H1 (cell line): ENCODE results near the gene EHBP1. TPM values are rescaled to one million over a fixed set of nuclear protein-coding genes. Genes with fewer than 3 reads are reported as not detected.

Experiments used
- CTCF ChIA-PET: fragments of 300-600 bp; sonication (Branson Sonifier 250); formaldehyde crosslinking; loops from one replicate; lab custom pipeline; 2021; ENCODE audit not compliant: partially characterized antibody; lab: Charles Lee
- POLR2A ChIA-PET: fragments of 300-600 bp; sonication (Branson Sonifier 250); formaldehyde crosslinking; loops from one replicate; lab custom pipeline; 2021; ENCODE audit warnings: inconsistent platforms; ENCODE audit not compliant: partially characterized antibody; lab: Charles Lee
- DNase-seq, 2 experiments: peaks; one replicate each; pipeline versions ENCODE4 v3.0.0 to v3.0.0-alpha.2; 2010 to 2022; ENCODE audit warnings: low spot score in 2 of 2, low read depth in 1 of 2, mixed read lengths in 1 of 2
- FAIRE-seq: peaks from 2 replicates; lab custom pipeline; 2011; peaks lifted over from hg19 to GRCh38; lab: Jason Lieb, UNC
- H2AFZ ChIP-seq: 2 replicates; pipeline ENCODE4 v1.8.1; 2012; ENCODE audit warnings: low read length, inconsistent platforms
- H2AK5ac ChIP-seq: 2 replicates; pipeline ENCODE4 v1.6.1; 2013; ENCODE audit warnings: low read depth, low read length
- H2BK120ac ChIP-seq: replicated peaks from 2 replicates; pipeline ENCODE3; 2013; ENCODE audit warnings: low read depth, low read length, inconsistent platforms
- H2BK12ac ChIP-seq: 2 replicates; pipeline ENCODE4 v1.6.1; 2013; ENCODE audit warnings: low read depth, low read length
- H2BK15ac ChIP-seq: 2 replicates; pipeline ENCODE4 v1.6.1; 2013; ENCODE audit warnings: low read length
- H2BK20ac ChIP-seq: 2 replicates; pipeline ENCODE4 v1.6.1; 2013; ENCODE audit warnings: low read length
- H2BK5ac ChIP-seq: 2 replicates; pipeline ENCODE4 v1.6.1; 2013; ENCODE audit warnings: low read depth, low read length
- H3K14ac ChIP-seq: 2 replicates; pipeline ENCODE4 v1.6.1; 2013; ENCODE audit warnings: inconsistent platforms; ENCODE audit not compliant: insufficient read length
- H3K18ac ChIP-seq: 2 replicates; pipeline ENCODE4 v1.6.1; 2013; ENCODE audit warnings: low read length; ENCODE audit errors: extremely low read depth
- H3K23ac ChIP-seq: 2 replicates; pipeline ENCODE4 v1.6.1; 2013; ENCODE audit warnings: inconsistent platforms; ENCODE audit not compliant: insufficient read length
- H3K23me2 ChIP-seq: 2 replicates; pipeline ENCODE4 v1.6.1; 2013; ENCODE audit warnings: low read depth, low read length
- H3K27ac ChIP-seq: 2 replicates; pipeline ENCODE4 v1.6.1; 2011; ENCODE audit warnings: low read depth, low read length, inconsistent platforms
- H3K27me3 ChIP-seq, 4 experiments: replicated peaks in 1 of 4; 1 replicate in 1 of 4; 2 replicates in 3 of 4; pipeline versions ENCODE4 v1.6.1 to v1.8.1; 2011 to 2013; ENCODE audit warnings: low read length in 3 of 4, mild to moderate bottlenecking in 3 of 4, inconsistent platforms in 2 of 4, mixed read lengths in 2 of 4, moderate library complexity in 1 of 4; ENCODE audit not compliant: control insufficient read depth in 3 of 4, insufficient read depth in 3 of 4; ENCODE audit errors: extremely low read depth in 1 of 4
- H3K36me3 ChIP-seq, 4 experiments: 2 replicates each; pipeline versions ENCODE4 v1.6.1 to v1.8.1; 2011 to 2013; ENCODE audit warnings: mild to moderate bottlenecking in 4 of 4, low read length in 3 of 4, moderate library complexity in 2 of 4, control low read depth in 1 of 4, inconsistent platforms in 1 of 4; ENCODE audit not compliant: insufficient read depth in 4 of 4, control insufficient read depth in 2 of 4
- H3K4ac ChIP-seq: replicated peaks from 2 replicates; pipeline ENCODE3; 2013; ENCODE audit warnings: low read length, low read depth, mixed read lengths, inconsistent platforms; ENCODE audit not compliant: insufficient read length
- H3K4me1 ChIP-seq, 4 experiments: replicated peaks in 1 of 4; 1 replicate in 1 of 4; 2 replicates in 3 of 4; pipeline versions ENCODE4 v1.6.1 to v1.8.1; 2011 to 2013; ENCODE audit warnings: low read length in 3 of 4, inconsistent platforms in 2 of 4, mixed read lengths in 1 of 4; ENCODE audit not compliant: insufficient read depth in 4 of 4, control insufficient read depth in 3 of 4
- H3K4me2 ChIP-seq, 2 experiments: 2 replicates each; pipeline versions ENCODE4 v1.6.1 to v1.8.1; 2011 to 2013; ENCODE audit warnings: low read depth in 2 of 2, low read length in 2 of 2, control low read depth in 1 of 2, inconsistent platforms in 1 of 2, mild to moderate bottlenecking in 1 of 2; ENCODE audit not compliant: insufficient read depth in 1 of 2
- H3K4me3 ChIP-seq, 4 experiments: fragments of 200-600, 300-600 bp in 1 of 4; sonication (generic), shearing (Covaris generic), sonication (Bioruptor Twin) in 1 of 4; 2 replicates each; pipeline versions ENCODE4 v1.5.1 to v1.8.1; 2011 to 2016; ENCODE audit warnings: low read length in 4 of 4, low read depth in 3 of 4, control low read depth in 2 of 4, inconsistent platforms in 2 of 4, mild to moderate bottlenecking in 2 of 4, mixed read lengths in 1 of 4, moderate library complexity in 1 of 4; ENCODE audit not compliant: insufficient read depth in 2 of 4; ENCODE audit errors: extremely low read depth in 1 of 4
- H3K56ac ChIP-seq: replicated peaks from 2 replicates; pipeline ENCODE3; 2013; ENCODE audit warnings: low read depth, mild to moderate bottlenecking, mixed read lengths, low read length, inconsistent platforms; ENCODE audit not compliant: insufficient read length
- H3K79me1 ChIP-seq: 2 replicates; pipeline ENCODE4 v1.6.1; 2013; ENCODE audit warnings: low read depth, low read length, control low read depth
- H3K79me2 ChIP-seq, 2 experiments: 2 replicates each; pipeline versions ENCODE4 v1.6.1 to v1.8.1; 2012 to 2013; ENCODE audit warnings: low read length in 2 of 2, mild to moderate bottlenecking in 2 of 2, inconsistent platforms in 1 of 2; ENCODE audit not compliant: insufficient read depth in 2 of 2, control insufficient read depth in 1 of 2
- H3K9ac ChIP-seq, 4 experiments: replicated peaks in 1 of 4; 1 replicate in 1 of 4; 2 replicates in 3 of 4; pipeline versions ENCODE4 v1.6.1 to v1.8.1; 2011 to 2013; ENCODE audit warnings: low read depth in 3 of 4, low read length in 3 of 4, control low read depth in 2 of 4, mild to moderate bottlenecking in 2 of 4, moderate library complexity in 2 of 4, inconsistent platforms in 1 of 4; ENCODE audit errors: extremely low read depth in 1 of 4
- H3K9me3 ChIP-seq, 2 experiments: 2 replicates each; pipeline versions ENCODE4 v1.6.1 to v1.8.1; 2012 to 2013; ENCODE audit warnings: mild to moderate bottlenecking in 2 of 2, moderate library complexity in 2 of 2, control low read depth in 1 of 2, inconsistent platforms in 1 of 2, low read depth in 1 of 2, low read length in 1 of 2, mixed read lengths in 1 of 2; ENCODE audit not compliant: insufficient read depth in 2 of 2
- H4K20me1 ChIP-seq, 2 experiments: replicated peaks in 1 of 2; 2 replicates each; pipeline versions ENCODE3 to v1.8.1; 2011 to 2013; ENCODE audit warnings: inconsistent platforms in 2 of 2, low read length in 2 of 2, mild to moderate bottlenecking in 1 of 2; ENCODE audit not compliant: insufficient read depth in 2 of 2, control insufficient read depth in 1 of 2
- H4K5ac ChIP-seq: 2 replicates; pipeline ENCODE4 v1.6.1; 2013; ENCODE audit warnings: low read length, low read depth, mixed read lengths, inconsistent platforms; ENCODE audit not compliant: insufficient read length
- H4K8ac ChIP-seq: 2 replicates; pipeline ENCODE4 v1.8.0; 2013; ENCODE audit warnings: mild to moderate bottlenecking, moderate library complexity, low read length, inconsistent platforms; ENCODE audit not compliant: insufficient read depth; ENCODE audit errors: extremely low read depth
- H4K91ac ChIP-seq: replicated peaks from 2 replicates; pipeline ENCODE3; 2013; ENCODE audit warnings: low read length, mixed read lengths, inconsistent platforms; ENCODE audit not compliant: insufficient read length
- CHD1 ChIP-seq: IDR thresholded peaks from 2 replicates; pipeline ENCODE4 v1.6.1; 2012; ENCODE audit warnings: low read depth, low read length, improper control_type of control experiment
- EGR1 ChIP-seq: IDR thresholded peaks from 2 replicates; pipeline ENCODE4 v1.6.1; 2011; ENCODE audit warnings: low read depth, low read length, borderline replicate concordance
- GTF2F1 ChIP-seq: IDR thresholded peaks from 2 replicates; pipeline ENCODE4 v1.6.1; 2012; ENCODE audit warnings: low read depth, low read length, improper control_type of control experiment, borderline replicate concordance
- PHF8 ChIP-seq: fragments of 200-600 bp; sonication (generic); conservative IDR thresholded peaks from 2 replicates; pipeline ENCODE4 v1.7.1; 2012; ENCODE audit warnings: low read depth, mild to moderate bottlenecking, inconsistent platforms, low read length, moderate library complexity
- RAD21 ChIP-seq, 2 experiments: IDR thresholded peaks in 1 of 2; conservative IDR thresholded peaks in 1 of 2; 2 replicates each; pipeline ENCODE4 v1.6.1; 2011; ENCODE audit warnings: low read depth in 2 of 2, low read length in 2 of 2, improper control_type of control experiment in 1 of 2, inconsistent platforms in 1 of 2, mild to moderate bottlenecking in 1 of 2, moderate library complexity in 1 of 2
- RFX5 ChIP-seq: IDR thresholded peaks from 2 replicates; pipeline ENCODE4 v1.6.1; 2011; ENCODE audit warnings: low read depth, low read length, improper control_type of control experiment, borderline replicate concordance
- RXRA ChIP-seq: IDR thresholded peaks from 2 replicates; pipeline ENCODE4 v1.6.1; 2011; ENCODE audit warnings: low read depth, mild to moderate bottlenecking, low read length, moderate library complexity; ENCODE audit not compliant: insufficient read depth
- SRF ChIP-seq: IDR thresholded peaks from 2 replicates; pipeline ENCODE4 v1.6.1; 2011; ENCODE audit warnings: mild to moderate bottlenecking, low read depth, low read length, moderate library complexity
- WGBS, 2 experiments: shearing (Covaris generic) in 1 of 2; methylation state at CpG; one replicate each; pipeline versions ENCODE4 v1.1.6 to v1.1.7; 2013 to 2015; ENCODE audit warnings: low lambda C conversion rate in 2 of 2, mixed read lengths in 2 of 2, inconsistent platforms in 1 of 2, low coverage in 1 of 2, missing lambda C conversion rate in 1 of 2; ENCODE audit not compliant: insufficient replicate concordance in 2 of 2, insufficient coverage in 1 of 2, insufficient read length in 1 of 2; ENCODE audit errors: extremely low coverage in 1 of 2, missing lambda C conversion rate in 1 of 2; 5-methylcytosine and 5-hydroxymethylcytosine counted together
- polyA plus RNA-seq, 7 experiments: library from polyadenylated mRNA; depleted of rRNA in 3 of 7; stranded (reverse) in 5 of 7; unstranded in 2 of 7; fragments of >200 nt in 5 of 7; fragments of 200-250 nt in 2 of 7; gene quantifications; 1 replicate in 5 of 7; 2 replicates in 1 of 7; 4 replicates in 1 of 7; pipeline versions ENCODE4 v1.2.1 to v1.2.3, GENCODE V29; 2011 to 2013; ENCODE audit warnings: missing spikeins in 2 of 7, mixed read lengths in 2 of 7
- total RNA-seq: library from RNA; stranded (reverse); fragmentation: NEBNext Ultra II Directional; extraction: Animal tissue kit (Norgen Biotek cat#: 25700); gene quantifications from 2 replicates; pipeline ENCODE4 v1.2.1, GENCODE V29; 2021
- TF ChIP-seq, protein P1 (sequence below): IDR thresholded peaks from 2 replicates; pipeline ENCODE4 v1.6.1; 2011; ENCODE audit warnings: low read length, improper control_type of control experiment
- TF ChIP-seq, protein P2 (sequence below): IDR thresholded peaks from 2 replicates; pipeline ENCODE4 v1.6.1; 2012; ENCODE audit warnings: low read length, inconsistent platforms

EHBP1 gene
- total and polyA plus RNA-seq, 2 of the 8 experiments (the other 6 are each of a cell fraction or from before 2014, with no cell fraction given), result 12.0 to 64.1 TPM

DNA sequence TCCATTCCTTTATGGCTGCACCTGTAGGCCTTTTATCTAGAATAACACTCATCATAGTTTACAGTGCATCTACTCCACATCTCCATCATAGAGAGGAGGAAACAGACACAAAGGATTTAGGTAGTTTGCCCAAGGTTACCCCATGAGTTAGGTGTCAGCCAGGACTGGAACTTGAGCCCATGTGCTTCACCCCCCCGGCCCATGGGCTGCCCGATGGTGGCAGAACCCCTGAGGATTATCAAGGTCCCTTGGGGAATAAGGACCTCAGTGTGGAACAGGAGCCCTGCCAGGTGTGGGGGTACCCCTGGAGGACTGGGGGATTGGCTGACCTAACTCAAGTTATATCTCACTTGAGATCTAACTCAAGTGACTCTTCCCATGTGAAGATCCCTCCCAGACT, 198.8 kb downstream of the EHBP1 start:
- Histone ChIP-seq H3K14ac (no peak overlapping the region), H3K79me1 (no peaks in the 10 kb centered on the region), H4K91ac (no peak overlapping the region), H2BK12ac (no peak overlapping the region), H4K20me1 (no peaks in the 10 kb centered on the region), H3K4me1 (no peaks in the 10 kb centered on the region), H2BK15ac (no peak overlapping the region), H2BK120ac (no peak overlapping the region), H3K23me2 (no peaks in the 10 kb centered on the region), H3K18ac (no peak overlapping the region), H3K9me3 (no peaks in the 10 kb centered on the region), H3K36me3 (no peaks in the 10 kb centered on the region), H3K27ac (no peak overlapping the region), H2AFZ (no peak overlapping the region), H3K23ac (no peak overlapping the region), H4K5ac (no peak overlapping the region), H3K4me2 (no peak overlapping the region), H2BK5ac (no peak overlapping the region), H3K9ac (no peak overlapping the region), H3K4me3 (no peak overlapping the region), H3K4ac (no peak overlapping the region), H3K79me2 (no peaks in the 10 kb centered on the region), H2AK5ac (no peak overlapping the region), H3K27me3 (no peaks in the 10 kb centered on the region), H4K8ac (no peak overlapping the region), H3K56ac (no peak overlapping the region), H2BK20ac (no peak overlapping the region)
- 97% methylated on average over 2 of the region's 2 CpGs; no CpG with 5 or more reads in 1 of the 2 experiments for WGBS, 2 experiments
- DNase-seq, result no peak
- POLR2A ChIA-PET, result no interaction called here
- FAIRE-seq, result no peak
- CTCF ChIA-PET, result no interaction called here
- no peak for TF ChIP-seq RFX5
- no peak for TF ChIP-seq SRF
- TF ChIP-seq PHF8, result no peak
- no peak for TF ChIP-seq RXRA
- TF ChIP-seq, protein P1, sequence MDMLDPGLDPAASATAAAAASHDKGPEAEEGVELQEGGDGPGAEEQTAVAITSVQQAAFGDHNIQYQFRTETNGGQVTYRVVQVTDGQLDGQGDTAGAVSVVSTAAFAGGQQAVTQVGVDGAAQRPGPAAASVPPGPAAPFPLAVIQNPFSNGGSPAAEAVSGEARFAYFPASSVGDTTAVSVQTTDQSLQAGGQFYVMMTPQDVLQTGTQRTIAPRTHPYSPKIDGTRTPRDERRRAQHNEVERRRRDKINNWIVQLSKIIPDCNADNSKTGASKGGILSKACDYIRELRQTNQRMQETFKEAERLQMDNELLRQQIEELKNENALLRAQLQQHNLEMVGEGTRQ, result no peak
- no peak for TF ChIP-seq EGR1
- TF ChIP-seq GTF2F1, result no peak
- TF ChIP-seq CHD1, result no peak
- TF ChIP-seq RAD21 (IDR thresholded peaks at IDR 0.05 in 1 of 2, conservative IDR thresholded peaks at IDR 0.05 in 1 of 2; ENCODE audit: low read depth in 2 of 2, low read length in 2 of 2), result no peak
- TF ChIP-seq, protein P2, sequence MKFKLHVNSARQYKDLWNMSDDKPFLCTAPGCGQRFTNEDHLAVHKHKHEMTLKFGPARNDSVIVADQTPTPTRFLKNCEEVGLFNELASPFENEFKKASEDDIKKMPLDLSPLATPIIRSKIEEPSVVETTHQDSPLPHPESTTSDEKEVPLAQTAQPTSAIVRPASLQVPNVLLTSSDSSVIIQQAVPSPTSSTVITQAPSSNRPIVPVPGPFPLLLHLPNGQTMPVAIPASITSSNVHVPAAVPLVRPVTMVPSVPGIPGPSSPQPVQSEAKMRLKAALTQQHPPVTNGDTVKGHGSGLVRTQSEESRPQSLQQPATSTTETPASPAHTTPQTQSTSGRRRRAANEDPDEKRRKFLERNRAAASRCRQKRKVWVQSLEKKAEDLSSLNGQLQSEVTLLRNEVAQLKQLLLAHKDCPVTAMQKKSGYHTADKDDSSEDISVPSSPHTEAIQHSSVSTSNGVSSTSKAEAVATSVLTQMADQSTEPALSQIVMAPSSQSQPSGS, result no peak
